Measurements from ENCODE around the gene LMLN.
"Not testable (repeated sequence)": the region's sequence is repeated elsewhere in the genome, so short reads cannot be mapped to it uniquely, and the experiment has no call there.

LMLN gene

GRCh38 chr3:197959891-197960693 is at the start of gene LMLN:
TSS of gene LMLN (plus strand) at chr3:197960217. CDS start at chr3:197960246, 29 bp downstream.
- in situ Hi-C loops (cut with MboI; ENCODE audit: low sequenced_read_pairs) = no loop called here

DNA sequence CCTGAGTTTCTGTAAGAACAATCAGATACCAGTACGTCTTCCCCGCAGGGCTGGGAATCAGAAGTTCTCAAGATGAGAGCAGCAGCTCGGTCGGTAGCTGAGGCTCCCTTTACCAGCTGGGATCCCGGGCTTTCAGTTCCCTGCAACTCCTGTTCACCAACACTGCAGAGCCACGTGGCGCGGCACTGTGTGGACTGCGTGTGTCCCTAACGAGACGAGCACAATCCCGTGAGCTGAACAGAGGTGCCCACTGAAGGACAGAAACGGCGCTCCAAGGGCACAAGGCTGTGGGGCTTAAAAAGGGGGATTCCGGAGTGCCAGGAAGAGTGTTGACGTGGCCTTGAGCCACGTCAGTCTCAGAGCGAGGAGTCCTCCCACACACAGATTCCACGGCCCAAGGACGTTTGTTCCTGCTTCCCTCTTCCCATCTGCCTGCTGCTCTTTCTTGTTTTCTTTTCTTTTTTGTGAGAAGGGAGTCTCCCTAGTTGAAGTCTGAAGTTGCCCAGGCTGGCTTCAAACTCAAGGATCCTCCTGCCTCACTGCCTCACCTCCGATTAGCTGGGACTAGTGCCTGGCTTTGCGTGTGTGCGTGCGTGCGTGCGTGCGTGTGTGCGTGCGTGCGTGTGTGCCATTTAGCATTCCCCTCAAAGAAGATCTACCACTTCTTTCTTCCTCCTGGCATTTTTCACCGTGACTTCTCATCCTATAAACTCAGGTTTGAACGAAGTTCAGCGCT is 47.1 kb upstream of the LMLN start:
- in situ Hi-C loops (cut with MboI; ENCODE audit: low sequenced_read_pairs) = no loop called here

GRCh38 chr3:197913641-197914380 is 46.2 kb upstream of the LMLN start:
- in situ Hi-C loops (cut with MboI; ENCODE audit: low sequenced_read_pairs) = no loop called here

DNA sequence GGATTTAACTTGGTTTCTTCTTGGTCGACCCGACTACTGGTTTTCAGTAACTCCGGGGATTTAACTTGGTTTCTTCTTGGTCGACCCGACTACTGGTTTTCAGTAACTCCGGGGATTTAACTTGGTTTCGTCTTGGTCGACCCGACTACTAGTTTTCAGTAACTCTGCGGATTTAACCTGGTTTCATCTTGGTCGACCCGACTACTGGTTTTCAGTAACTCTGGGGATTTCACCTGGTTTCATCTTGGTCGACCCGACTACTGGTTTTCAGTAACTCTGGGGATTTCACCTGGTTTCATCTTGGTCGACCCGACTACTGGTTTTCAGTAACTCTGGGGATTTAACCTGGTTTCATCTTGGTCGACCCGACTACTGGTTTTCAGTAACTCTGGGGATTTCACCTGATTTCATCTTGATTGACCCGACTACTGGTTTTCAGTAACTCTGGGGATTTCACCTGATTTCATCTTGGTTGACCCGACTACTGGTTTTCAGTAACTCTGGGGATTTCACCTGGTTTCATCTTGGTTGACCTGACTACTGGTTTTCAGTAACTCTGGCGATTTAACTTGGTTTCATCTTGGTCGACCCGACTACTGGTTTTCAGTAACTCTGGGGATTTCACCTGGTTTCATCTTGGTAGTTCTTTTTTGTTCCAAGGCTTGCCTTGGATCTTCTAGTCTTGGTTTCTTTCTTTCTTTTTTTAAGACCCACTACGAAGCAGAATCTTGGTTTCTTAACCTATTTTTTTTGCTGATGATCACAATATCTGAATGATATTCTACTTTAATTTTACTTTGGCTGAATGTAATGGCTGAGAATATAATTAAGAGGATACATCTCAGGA is 38.4 kb upstream of the LMLN start:
- in situ Hi-C loops (cut with MboI; ENCODE audit: low sequenced_read_pairs) = not testable (repeated sequence)

DNA sequence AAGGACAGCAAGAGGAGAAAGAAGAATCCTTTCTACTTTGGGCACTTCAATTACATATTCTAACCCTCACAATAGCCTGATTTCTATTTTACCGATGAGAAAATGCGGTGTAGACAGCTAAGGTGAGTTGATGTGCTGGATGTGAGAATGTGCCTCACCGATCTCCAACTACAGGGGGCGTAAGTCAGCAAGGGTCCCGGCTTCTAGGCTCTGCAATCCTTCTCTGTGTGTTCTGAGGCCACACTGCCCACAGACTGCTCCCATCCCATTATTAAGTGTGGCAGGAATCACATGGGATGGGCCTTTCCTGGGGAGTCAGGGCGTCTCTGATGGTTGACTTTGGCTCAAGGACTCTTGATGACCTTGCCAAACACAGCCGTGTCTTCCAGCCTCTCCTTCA is 33.6 kb upstream of the LMLN start:
- in situ Hi-C loops (cut with MboI; ENCODE audit: low sequenced_read_pairs) = no loop called here

DNA sequence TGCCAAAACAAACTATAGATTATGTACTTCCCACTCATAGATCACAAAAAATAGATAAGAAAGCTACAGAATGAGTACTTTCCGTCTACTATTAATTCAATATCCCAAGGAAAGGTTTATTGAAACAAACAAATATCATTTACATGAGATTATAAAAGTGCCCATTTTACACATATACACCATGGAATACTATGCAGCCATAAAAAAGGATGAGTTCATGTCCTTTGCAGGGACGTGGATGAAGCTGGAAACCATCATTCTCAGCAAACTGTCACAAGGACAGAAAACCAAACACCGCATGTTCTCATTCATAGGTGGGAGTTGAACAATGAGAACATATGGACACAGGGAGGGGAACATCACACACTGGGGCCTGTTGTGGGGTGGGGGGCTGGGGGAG is 32.4 kb upstream of the LMLN start:
- in situ Hi-C loops (cut with MboI; ENCODE audit: low sequenced_read_pairs) = not testable (repeated sequence)

DNA sequence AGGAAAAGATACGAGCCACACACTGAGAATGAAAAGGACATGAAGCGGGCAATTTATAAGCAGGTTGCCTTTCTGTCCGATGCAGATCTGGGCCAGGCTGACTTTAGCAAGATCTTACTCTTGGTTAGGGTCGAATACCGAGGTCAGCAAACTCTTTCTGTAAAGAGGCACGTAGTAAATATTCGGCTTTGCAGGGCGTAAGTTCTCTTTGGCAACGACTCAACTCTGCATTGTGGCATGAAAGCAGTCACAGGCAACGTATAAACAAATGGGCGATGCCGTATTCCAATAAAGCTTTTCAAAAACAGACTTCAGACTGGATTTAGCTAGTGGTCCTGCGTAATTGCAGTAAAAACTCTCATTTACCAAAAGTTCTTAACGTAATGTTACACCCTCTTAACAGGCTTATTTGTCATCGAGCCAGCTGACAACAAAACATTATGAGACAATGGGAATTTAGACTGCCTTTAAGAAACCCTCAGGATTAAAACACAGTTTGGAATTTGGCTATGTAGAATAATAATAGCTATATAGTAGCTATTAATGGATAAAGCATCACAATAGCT is 23.1 kb upstream of the LMLN start:
- in situ Hi-C loops (cut with MboI; ENCODE audit: low sequenced_read_pairs) = no loop called here

DNA sequence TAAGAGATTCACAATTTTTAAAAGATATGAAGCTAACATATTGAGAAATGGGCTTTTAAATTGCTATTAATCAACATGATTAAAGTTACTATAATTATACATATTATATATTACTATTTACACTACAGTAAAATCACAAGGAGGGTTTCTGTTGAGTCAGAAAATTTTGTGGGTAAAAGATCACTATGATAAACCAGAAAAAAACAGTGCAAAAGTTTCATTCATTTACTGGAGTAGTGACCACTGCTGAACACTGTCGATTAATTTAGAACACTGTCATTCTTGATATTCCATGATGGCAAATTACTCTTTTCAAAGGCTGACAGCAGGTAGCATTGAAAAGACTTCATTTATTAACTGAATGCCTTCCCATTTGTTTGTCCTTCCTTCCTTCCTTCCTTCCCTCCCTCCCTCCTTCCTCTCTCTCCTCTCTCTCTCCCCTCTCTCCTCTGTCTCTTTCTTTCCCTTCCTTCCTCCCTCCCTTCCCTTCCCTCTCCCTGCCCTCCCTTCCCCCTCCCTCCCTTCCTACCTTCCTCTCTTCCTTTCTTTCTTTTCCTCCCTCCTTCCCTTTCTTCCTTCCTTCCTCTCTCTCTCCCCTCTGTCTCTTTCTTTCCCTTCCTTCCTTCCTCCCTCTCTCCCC is 19.2 kb upstream of the LMLN start:
- in situ Hi-C loops (cut with MboI; ENCODE audit: low sequenced_read_pairs) = no loop called here

GRCh38 chr3:197942956-197943556 is 17.0 kb upstream of the LMLN start:
- in situ Hi-C loops (cut with MboI; ENCODE audit: low sequenced_read_pairs) = no loop called here

- in situ Hi-C loops (cut with MboI; ENCODE audit: low sequenced_read_pairs) = no loop called here
These were observed 10.7 kb upstream of the LMLN start for GRCh38 chr3:197949191-197949777.

GRCh38 chr3:197949778-197950676 is 10.0 kb upstream of the LMLN start, which contains the start of gene RPL35A:
TSS of gene RPL35A (plus strand) at chr3:197950190. CDS start at chr3:197950968, 778 bp downstream.
- in situ Hi-C loops (cut with MboI; ENCODE audit: low sequenced_read_pairs) = no loop called here

DNA sequence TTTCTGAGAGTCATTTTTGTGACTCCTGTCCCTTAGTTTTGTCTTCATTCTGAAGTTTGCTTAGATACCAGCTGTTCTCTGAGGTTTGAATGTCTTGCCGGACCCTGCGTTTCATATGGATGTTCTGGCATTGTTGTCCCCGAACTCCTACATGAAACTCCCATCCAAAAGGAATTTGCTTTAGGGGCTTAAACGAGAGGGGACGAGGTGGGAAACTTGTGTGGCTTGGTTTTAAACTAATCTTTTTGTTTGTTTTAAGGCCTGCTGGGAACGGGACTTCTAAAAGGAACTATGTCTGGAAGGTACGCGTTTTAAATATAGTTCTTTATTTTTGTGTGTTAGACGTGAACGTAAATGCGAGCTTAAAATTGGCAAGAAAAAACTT is 9.3 kb upstream of the LMLN start:
- in situ Hi-C loops (cut with MboI; ENCODE audit: low sequenced_read_pairs) = no loop called here

GRCh38 chr3:197951392-197951990 is 8.5 kb upstream of the LMLN start:
- in situ Hi-C loops (cut with MboI; ENCODE audit: low sequenced_read_pairs) = no loop called here

DNA sequence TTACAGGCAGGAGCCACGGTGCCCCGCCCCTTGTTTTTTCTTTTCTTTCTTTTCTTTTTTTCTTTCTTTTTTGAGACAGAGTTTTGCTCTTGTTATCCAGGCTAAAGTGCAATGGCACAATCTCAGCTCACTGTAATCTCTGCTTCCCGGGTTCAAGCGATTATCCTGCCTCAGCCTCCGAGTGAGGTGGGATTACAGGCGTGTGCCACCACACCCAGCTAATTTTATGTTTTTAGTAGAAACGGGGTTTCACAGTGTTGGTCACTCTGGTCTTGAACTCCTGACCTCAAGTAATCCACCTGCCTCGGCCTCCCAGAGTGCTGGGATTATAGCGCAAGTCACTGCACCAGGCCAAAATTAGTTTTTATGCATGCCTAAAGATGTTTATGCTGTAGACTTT is 7.6 kb upstream of the LMLN start:
- in situ Hi-C loops (cut with MboI; ENCODE audit: low sequenced_read_pairs) = no loop called here

DNA sequence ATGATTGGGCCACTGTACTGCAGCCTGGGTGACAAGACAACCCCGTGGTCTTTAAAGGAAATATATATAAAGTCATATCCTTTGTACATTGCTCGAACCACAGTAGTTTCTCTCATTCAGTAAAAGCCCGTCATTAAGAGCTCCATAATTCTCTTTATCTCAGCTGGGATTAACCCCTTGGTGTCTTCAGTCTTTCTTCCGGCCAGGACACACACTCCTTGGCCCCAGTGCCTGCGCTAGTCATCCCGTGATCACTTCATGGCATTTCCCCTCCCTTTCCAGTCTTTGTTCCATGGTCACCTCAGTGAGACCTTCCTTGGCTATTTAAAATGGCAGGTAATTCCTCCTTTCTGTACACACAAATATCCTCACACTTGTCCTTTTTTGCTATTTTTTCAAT is 6.7 kb upstream of the LMLN start:
- in situ Hi-C loops (cut with MboI; ENCODE audit: low sequenced_read_pairs) = no loop called here

DNA sequence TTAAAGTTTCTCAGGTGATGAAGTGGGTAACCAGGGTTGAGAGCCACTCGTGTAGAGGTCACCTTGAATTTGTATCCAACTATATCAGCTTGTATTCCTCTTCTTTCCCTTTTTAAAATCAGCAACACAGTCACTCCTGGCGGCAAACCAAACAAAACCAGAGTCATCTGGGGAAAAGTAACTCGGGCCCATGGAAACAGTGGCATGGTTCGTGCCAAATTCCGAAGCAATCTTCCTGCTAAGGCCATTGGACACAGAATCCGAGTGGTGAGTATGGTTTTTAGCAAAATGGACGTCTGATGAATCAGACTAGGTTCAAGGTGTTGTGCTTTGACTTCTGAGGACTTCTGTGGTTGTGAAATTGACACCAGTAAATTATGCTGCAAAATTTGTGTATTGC is 6.1 kb upstream of the LMLN start:
- in situ Hi-C loops (cut with MboI; ENCODE audit: low sequenced_read_pairs) = no loop called here

GRCh38 chr3:197955892-197956477 is 4.0 kb upstream of the LMLN start:
- in situ Hi-C loops (cut with MboI; ENCODE audit: low sequenced_read_pairs) = no loop called here
